NCI-H1694 (cell line): ENCODE measurements around the gene JMJD1C.
A peak's percentile ranks its signal among the peaks of the same experiment; 100 is the strongest.
"Not testable (repeated sequence)": the region's sequence is repeated elsewhere in the genome, so short reads cannot be mapped to it uniquely, and the experiment has no call there.

Experiments used
- DNase-seq: peaks from one replicate; lab custom pipeline; 2025; lab: John Stamatoyannopoulos, UW

The JMJD1C gene

GRCh38 chr10:63169624-63170023, 296.2 kb downstream of the JMJD1C start:
- no peak for DNase-seq

DNA sequence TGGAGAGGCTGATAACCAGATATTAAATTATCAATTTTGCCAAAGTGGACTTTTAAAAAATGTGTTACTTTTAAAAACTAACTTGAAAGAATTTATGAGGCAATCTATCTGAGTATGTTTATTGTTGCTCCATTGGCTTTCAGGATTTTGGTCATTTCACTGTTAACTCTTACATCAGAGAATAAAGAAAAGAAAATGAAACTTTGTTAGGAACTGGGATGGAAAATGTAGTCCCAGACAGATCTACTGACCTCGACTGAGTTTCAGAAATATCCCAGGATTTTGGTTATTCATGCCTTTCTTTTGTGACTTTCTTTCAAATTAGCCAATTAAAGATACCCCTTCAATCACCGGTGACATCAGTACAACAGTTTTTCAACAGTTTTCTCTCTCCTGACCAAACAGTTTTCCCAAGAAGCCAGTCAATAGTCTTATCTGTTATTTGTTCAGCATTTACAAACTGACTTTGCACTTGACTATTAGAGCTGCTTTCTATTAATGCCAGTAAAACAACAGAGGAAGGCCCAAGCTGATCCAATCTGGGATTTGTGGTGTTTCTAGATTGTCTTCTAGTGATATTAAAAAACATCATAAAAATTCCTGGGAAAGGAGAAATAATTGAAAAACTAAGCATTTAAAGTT, 296.8 kb downstream of the JMJD1C start:
- no peak for DNase-seq

DNA sequence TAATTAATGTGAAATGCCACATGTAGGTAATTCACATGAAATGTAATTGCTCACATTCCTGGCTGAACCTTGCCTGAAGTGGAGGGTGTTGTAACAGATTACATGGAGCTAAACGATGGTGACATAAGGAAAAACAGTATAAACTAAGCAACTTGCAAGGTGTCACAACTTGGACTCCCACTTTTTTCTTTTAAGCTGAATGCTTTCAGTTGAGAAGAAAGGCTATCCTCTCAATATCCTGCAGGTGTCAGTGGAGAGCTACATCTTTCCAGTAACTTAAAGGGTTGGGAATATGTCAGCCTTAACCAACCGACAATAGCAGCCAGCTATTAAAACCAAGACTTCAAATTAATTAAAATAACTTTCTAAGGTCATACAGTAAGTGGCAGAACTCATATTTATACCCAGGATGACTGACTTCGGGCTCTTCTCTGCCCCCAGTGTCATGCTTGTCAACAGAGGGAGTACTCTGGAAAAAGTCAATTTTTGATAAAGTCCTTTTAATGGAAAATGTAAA, 299.0 kb downstream of the JMJD1C start:
- DNase-seq, result peak; percentile 69

GRCh38 chr10:63165249-63165648, 300.5 kb downstream of the JMJD1C start:
- no peak for DNase-seq

DNA sequence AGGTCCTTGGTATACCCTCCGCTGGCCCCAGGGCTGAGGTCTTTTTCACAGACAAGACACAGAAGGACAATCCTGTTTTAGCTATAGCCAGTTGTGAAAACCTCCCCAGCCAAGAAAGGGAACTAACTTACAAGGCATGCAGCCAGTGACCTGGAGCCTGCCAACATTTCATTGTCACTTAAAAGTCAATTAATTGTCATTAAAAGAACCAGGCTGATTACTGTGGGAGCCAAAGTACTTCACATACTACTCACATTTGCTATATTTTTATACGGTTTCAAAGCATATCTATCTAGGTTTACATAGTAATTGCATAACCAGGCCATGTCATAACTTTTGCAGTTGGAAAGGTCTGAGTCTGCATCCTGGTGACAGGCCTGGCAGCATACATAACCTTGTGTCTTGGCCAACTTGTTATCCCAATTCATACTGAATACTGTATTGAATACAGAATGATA, 301.6 kb downstream of the JMJD1C start:
- DNase-seq, result no peak

GRCh38 chr10:63161592-63161991, 304.2 kb downstream of the JMJD1C start:
- no peak for DNase-seq

GRCh38 chr10:63157845-63158624, 307.7 kb downstream of the JMJD1C start:
- DNase-seq, result peak; percentile 30

GRCh38 chr10:63156236-63156635, 309.5 kb downstream of the JMJD1C start:
- no peak for DNase-seq

- no peak for DNase-seq
Measured at GRCh38 chr10:63155388-63156020, 310.3 kb downstream of the JMJD1C start.

- no peak for DNase-seq
Measured at GRCh38 chr10:63154546-63155387, 311.0 kb downstream of the JMJD1C start.

GRCh38 chr10:63153868-63154545, 311.8 kb downstream of the JMJD1C start:
- not testable (repeated sequence) for DNase-seq

DNA sequence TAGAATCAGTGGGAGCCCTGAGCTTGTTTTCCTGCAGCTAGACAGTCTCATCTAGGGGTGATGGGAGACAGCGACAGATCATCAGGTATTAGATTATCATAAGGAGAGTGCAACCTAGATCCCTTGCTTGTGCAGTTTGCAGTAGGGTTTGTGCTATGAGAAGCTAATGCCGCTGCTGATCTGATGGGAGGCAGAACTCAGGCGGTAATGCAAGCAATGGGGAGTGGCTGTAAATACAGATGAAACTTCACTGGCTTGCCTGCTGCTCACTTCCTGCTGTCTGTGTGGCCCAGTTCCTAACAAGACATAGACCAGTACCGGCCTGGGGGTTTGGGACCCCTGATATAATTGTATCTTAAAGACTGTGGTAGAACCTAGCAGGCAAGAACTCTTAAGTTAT, 315.0 kb downstream of the JMJD1C start:
- no peak for DNase-seq

DNA sequence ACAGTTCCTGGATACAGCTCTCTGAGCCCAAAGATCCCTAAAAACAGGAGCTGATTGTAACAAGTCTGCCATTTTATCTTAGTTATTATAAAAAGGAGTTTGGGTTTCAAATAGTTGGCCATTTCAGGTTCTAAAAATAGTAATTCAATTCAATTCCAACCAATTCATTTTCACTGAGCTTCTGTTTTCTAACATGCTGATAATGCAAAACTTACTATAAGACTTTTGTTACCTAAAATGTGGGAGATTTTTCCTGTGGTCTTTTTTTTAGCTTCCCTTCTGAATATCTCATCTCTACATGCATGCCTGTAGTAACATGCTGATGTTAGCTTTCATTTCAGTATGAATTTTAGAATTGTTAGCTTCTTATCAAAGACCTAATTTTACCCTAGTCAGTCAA, 319.3 kb downstream of the JMJD1C start:
- DNase-seq, result no peak

GRCh38 chr10:63145782-63146181, 320.0 kb downstream of the JMJD1C start:
- DNase-seq, result no peak

DNA sequence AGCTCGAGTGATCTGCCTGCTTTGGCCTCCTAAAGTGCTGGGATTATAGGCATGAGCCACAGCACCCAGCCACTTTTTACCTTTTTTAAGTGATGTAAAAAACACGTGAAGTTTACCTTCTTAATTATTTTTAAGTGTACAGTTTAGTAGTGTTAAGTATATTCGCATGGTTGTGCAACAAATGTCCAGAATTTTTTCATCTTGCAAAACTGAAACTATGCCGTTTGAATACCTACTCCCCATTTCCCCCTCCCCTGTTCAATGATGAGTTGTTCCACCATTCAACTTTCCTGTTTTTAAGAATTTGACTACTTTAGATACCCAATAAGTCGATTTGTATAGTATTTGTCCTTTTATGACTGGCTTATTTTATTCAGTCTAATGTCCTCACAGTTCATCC, 321.8 kb downstream of the JMJD1C start:
- DNase-seq, result no peak

- DNase-seq, result no peak
Measured at GRCh38 chr10:63142136-63142535, 323.6 kb downstream of the JMJD1C start.

GRCh38 chr10:63140077-63140476, 325.7 kb downstream of the JMJD1C start:
- no peak for DNase-seq

DNA sequence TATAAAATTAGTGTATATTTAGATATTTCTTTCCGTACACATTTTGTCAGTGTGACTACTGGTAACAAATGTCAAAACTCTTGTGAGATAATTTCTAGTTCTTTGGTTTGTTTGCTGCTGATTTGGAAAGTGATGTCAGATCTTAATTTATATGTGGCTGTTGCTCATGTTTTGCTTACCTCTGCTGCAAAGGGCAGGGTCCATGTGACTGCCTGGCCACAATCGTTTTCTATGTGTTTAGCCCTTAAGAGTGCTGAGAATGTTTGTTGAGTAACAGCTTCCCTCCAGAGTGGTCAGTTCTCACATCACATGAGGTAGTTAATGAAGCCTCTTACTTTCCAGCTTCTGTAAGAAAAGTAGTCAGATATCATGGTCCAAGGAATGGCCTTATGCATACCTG, 328.5 kb downstream of the JMJD1C start:
- no peak for DNase-seq

DNA sequence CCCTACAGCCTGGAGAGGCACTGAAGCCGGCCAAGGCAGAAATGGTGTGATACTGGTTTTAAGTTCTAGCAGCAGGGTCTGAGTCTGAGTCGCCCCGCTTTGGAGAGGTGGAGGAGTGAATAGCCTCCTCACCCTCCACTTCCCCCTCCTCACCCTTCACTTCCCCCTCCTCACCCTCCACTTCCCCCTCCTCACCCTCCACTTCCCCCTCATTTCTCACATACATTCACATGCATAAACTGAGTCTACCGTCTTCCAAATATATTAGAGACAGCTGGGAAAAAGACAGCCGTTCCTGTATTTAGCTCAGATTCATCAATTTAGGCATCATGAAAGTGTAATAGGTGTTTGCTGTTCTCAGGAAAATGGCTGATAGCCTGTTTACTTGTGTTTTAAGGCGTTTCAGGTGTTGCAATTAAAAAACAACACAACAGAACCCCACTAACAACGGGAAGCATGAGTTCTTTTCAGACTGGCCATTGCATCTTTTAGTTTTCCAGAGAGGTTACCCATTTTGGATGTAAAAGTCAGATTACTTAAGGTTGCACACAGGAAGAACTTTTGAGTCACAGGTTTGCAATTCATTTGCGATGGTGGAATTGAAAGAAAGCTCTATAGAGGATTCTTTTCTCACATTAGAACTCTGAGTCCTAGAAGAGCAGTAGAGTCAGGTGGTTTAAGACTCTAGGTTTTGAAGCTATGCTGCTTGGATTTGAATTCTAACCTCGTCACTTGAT, 331.8 kb downstream of the JMJD1C start:
- no peak for DNase-seq

- peak; percentile 94 for DNase-seq
Measured at GRCh38 chr10:63133056-63133820, 332.5 kb downstream of the JMJD1C start, which contains the start of gene NRBF2. NRBF2 (plus strand) TSS chr10:63133328; CDS start chr10:63133471, 143 bp downstream.
